GM12892 (cell line): ENCODE results near the gene COMTD1.

ENCODE experiments used
- POLR2A ChIP-seq: IDR thresholded peaks from 2 replicates; pipeline ENCODE4 v1.6.1; 2011; ENCODE audit warnings: low read depth, low read length, control low read depth
- POLR2AphosphoS5 ChIP-seq: IDR thresholded peaks from 2 replicates; pipeline ENCODE4 v1.6.1; 2011; ENCODE audit warnings: low read depth, low read length, control low read depth

DNA sequence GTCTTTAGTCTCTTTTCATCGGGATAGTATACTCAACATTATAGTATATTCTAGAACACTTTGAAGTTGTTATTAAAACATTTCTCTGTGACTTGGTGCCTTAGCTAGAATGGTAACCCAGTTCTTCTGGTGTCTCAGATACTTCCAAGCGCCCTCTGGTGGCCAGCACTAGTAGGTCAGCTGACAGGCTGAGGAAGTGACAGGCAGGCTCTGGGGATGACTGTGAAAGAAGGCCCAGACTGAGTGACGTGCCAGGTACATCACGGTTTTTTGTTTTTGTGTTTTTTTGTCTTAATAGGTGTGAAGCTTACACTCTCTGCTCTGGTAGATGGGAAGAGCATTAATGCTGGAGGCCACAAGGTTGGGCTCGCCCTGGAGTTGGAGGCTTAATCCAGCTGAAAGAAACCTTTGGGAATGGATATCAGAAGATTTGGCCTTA lies 5.1 kb downstream of the COMTD1 start:
- TF ChIP-seq POLR2AphosphoS5, result no peak
- no peak for TF ChIP-seq POLR2A
